HCT116 (cell line): ENCODE results near the gene GPLD1. TPM values are rescaled to one million over a fixed set of nuclear protein-coding genes. Genes with fewer than 3 reads are reported as not detected.

Source experiments
- ATAC-seq: fragments of 200-7000 bp; cut with Tn5 transposase; 2 replicates; pipeline ENCODE4 v1.9.1; 2020; ENCODE audit warnings: mild to moderate bottlenecking, moderate library complexity
- BruUV-seq: library from RNA; stranded (reverse); fragments of 400-500 nt; replicated peaks from 2 replicates; lab custom pipeline; 2021; lab: Mats Ljungman, UMichigan
- CTCF ChIA-PET: fragments of 300-600 bp; sonication (Branson Sonifier 250); formaldehyde crosslinking; loops from one replicate; lab custom pipeline; 2021; ENCODE audit warnings: antibody characterized with exemption; lab: Charles Lee
- POLR2A ChIA-PET: fragments of 300-600, 350-600 bp; sonication (Branson Sonifier 250); formaldehyde crosslinking; loops from one replicate; lab custom pipeline; 2021; ENCODE audit warnings: antibody characterized with exemption; lab: Charles Lee
- RAD21 ChIA-PET, 2 experiments: fragments of 300-600 bp; sonication (Branson Sonifier 250); formaldehyde crosslinking; loops; one replicate each; lab custom pipeline; 2023; ENCODE audit warnings: low total read pairs in 2 of 2; ENCODE audit not compliant: uncharacterized antibody in 2 of 2, unreplicated experiment in 2 of 2, low non-redundant PET in 1 of 2; lab: Charles Lee
- DNase-seq: peaks from one replicate; pipeline ENCODE4 v3.0.0-alpha.2; 2010; ENCODE audit warnings: low read depth, low spot score
- H2AFZ ChIP-seq: fragments of 200-600 bp; shearing (Covaris generic), sonication (generic); 2 replicates; pipeline ENCODE4 v1.6.1; 2017; ENCODE audit warnings: low read depth, mixed run types, mixed read lengths, antibody characterized with exemption, low read length; ENCODE audit not compliant: poor library complexity, severe bottlenecking
- H3K27ac ChIP-seq: 2 replicates; pipeline ENCODE4 v1.5.1; 2012; ENCODE audit warnings: low read depth, low read length
- H3K27me3 ChIP-seq: fragments of 200-600 bp; sonication (generic); 2 replicates; pipeline ENCODE4 v1.6.1; 2016; ENCODE audit warnings: mixed run types, low read length, mixed read lengths; ENCODE audit not compliant: insufficient read depth
- H3K36me3 ChIP-seq, 2 experiments: fragments of 200-500 bp in 1 of 2; fragments of 200-600 bp in 1 of 2; sonication (Bioruptor generic) in 1 of 2; sonication (generic) in 1 of 2; 2 replicates each; pipeline versions ENCODE4 v1.5.1 to v1.6.1; 2014 to 2016; ENCODE audit warnings: low read length in 2 of 2, inconsistent platforms in 1 of 2, mixed read lengths in 1 of 2, mixed run types in 1 of 2; ENCODE audit not compliant: insufficient read depth in 2 of 2, control insufficient read depth in 1 of 2
- H3K4me1 ChIP-seq, 2 experiments: fragments of 200-600 bp in 1 of 2; sonication (generic) in 1 of 2; 2 replicates each; pipeline versions ENCODE4 v1.5.1 to v1.6.1; 2012 to 2017; ENCODE audit warnings: low read length in 2 of 2, inconsistent platforms in 1 of 2, mild to moderate bottlenecking in 1 of 2, mixed read lengths in 1 of 2, mixed run types in 1 of 2, moderate library complexity in 1 of 2; ENCODE audit not compliant: insufficient read depth in 2 of 2, control insufficient read depth in 1 of 2
- H3K4me2 ChIP-seq: fragments of 200-600 bp; sonication (generic); 2 replicates; pipeline ENCODE4 v1.6.1; 2017; ENCODE audit warnings: mixed run types, low read length, mixed read lengths
- H3K4me3 ChIP-seq, 2 experiments: fragments of 200-600 bp in 1 of 2; sonication (generic) in 1 of 2; replicated peaks in 1 of 2; 2 replicates each; pipeline ENCODE4 v1.5.1; 2011 to 2016; ENCODE audit warnings: low read length in 2 of 2, control low read depth in 1 of 2, low read depth in 1 of 2, mild to moderate bottlenecking in 1 of 2, mixed read lengths in 1 of 2, mixed run types in 1 of 2
- H3K79me2 ChIP-seq: fragments of 200-600 bp; sonication (generic); 2 replicates; pipeline ENCODE4 v1.6.1; 2017; ENCODE audit warnings: mild to moderate bottlenecking, mixed run types, low read length, moderate library complexity, mixed read lengths; ENCODE audit not compliant: insufficient read depth
- H3K9ac ChIP-seq: fragments of 200-600 bp; sonication (generic); 2 replicates; pipeline ENCODE4 v1.6.1; 2016; ENCODE audit warnings: low read length, mixed read lengths
- H3K9me2 ChIP-seq: fragments of 200-600 bp; sonication (generic), shearing (Covaris generic); 2 replicates; pipeline ENCODE4 v1.6.1; 2017; ENCODE audit warnings: mixed run types, mild to moderate bottlenecking, moderate library complexity; ENCODE audit not compliant: insufficient read depth
- H3K9me3 ChIP-seq, 2 experiments: fragments of 200-500 bp in 1 of 2; fragments of 200-600 bp in 1 of 2; sonication (Bioruptor generic) in 1 of 2; sonication (generic) in 1 of 2; 2 replicates each; pipeline ENCODE4 v1.6.1; 2014 to 2017; ENCODE audit warnings: low read length in 2 of 2, mixed read lengths in 2 of 2, inconsistent platforms in 1 of 2, low read depth in 1 of 2, mild to moderate bottlenecking in 1 of 2, mixed run types in 1 of 2, moderate library complexity in 1 of 2; ENCODE audit not compliant: control insufficient read depth in 1 of 2, insufficient read depth in 1 of 2
- H4K20me1 ChIP-seq: fragments of 200-600 bp; sonication (generic), shearing (Covaris generic); 2 replicates; pipeline ENCODE4 v1.6.1; 2017; ENCODE audit warnings: mixed run types, mild to moderate bottlenecking, moderate library complexity; ENCODE audit not compliant: insufficient read depth
- JUND ChIP-seq: IDR thresholded peaks from 2 replicates; pipeline ENCODE4 v1.6.1; 2012
- POLR2A ChIP-seq: IDR thresholded peaks from 2 replicates; pipeline ENCODE4 v1.7.0; 2011; ENCODE audit warnings: borderline replicate concordance; ENCODE audit not compliant: insufficient read depth, insufficient read length; ENCODE audit errors: extremely low read depth
- POLR2AphosphoS5 ChIP-seq: IDR thresholded peaks from 2 replicates; pipeline ENCODE4 v1.6.1; 2011; ENCODE audit warnings: mild to moderate bottlenecking, low read depth, low read length, moderate library complexity
- RAD21 ChIP-seq: IDR thresholded peaks from 2 replicates; pipeline ENCODE4 v1.6.1; 2012; ENCODE audit warnings: low read depth, mild to moderate bottlenecking
- SRF ChIP-seq: IDR thresholded peaks from 2 replicates; pipeline ENCODE4 v1.6.1; 2012; ENCODE audit warnings: low read depth
- TCF7L2 ChIP-seq: IDR thresholded peaks from 2 replicates; pipeline ENCODE4 v1.7.0; 2011; ENCODE audit warnings: borderline replicate concordance, inconsistent platforms; ENCODE audit not compliant: insufficient read depth, insufficient read length; ENCODE audit errors: extremely low read depth
- ZNF274 ChIP-seq: fragments of 200-500 bp; sonication (Bioruptor generic); IDR thresholded peaks from 2 replicates; pipeline ENCODE4 v1.6.1; 2014; ENCODE audit warnings: mild to moderate bottlenecking, low read depth, low read length, inconsistent platforms
- intact Hi-C: fragments of 100-400 bp; cut with micrococcal nuclease; formaldehyde crosslinking; loops from 2 replicates; pipeline ENCODE4 v1.10.0; 2022
- total RNA-seq: library from RNA; stranded (reverse); gene quantifications from one replicate; pipeline ENCODE4 v1.2.1, GENCODE V29; 2021; ENCODE audit not compliant: unreplicated experiment
- TF ChIP-seq, protein P1 (sequence below): IDR thresholded peaks from 2 replicates; pipeline ENCODE4 v1.6.1; 2012
- TF ChIP-seq, protein P2 (sequence below): IDR thresholded peaks from 2 replicates; pipeline ENCODE4 v1.6.1; 2012
- TF ChIP-seq, protein P3 (sequence below): IDR thresholded peaks from 2 replicates; pipeline ENCODE4 v1.6.1; 2011; ENCODE audit warnings: mild to moderate bottlenecking, low read length, moderate library complexity; ENCODE audit not compliant: insufficient replicate concordance; ENCODE audit errors: extremely low read depth
- TF ChIP-seq, protein P4 (sequence below): IDR thresholded peaks from 2 replicates; pipeline ENCODE4 v1.6.1; 2012; ENCODE audit warnings: low read depth

GPLD1 gene
- total RNA-seq, 1 experiment from 2014 or later: 2.1 TPM

DNA sequence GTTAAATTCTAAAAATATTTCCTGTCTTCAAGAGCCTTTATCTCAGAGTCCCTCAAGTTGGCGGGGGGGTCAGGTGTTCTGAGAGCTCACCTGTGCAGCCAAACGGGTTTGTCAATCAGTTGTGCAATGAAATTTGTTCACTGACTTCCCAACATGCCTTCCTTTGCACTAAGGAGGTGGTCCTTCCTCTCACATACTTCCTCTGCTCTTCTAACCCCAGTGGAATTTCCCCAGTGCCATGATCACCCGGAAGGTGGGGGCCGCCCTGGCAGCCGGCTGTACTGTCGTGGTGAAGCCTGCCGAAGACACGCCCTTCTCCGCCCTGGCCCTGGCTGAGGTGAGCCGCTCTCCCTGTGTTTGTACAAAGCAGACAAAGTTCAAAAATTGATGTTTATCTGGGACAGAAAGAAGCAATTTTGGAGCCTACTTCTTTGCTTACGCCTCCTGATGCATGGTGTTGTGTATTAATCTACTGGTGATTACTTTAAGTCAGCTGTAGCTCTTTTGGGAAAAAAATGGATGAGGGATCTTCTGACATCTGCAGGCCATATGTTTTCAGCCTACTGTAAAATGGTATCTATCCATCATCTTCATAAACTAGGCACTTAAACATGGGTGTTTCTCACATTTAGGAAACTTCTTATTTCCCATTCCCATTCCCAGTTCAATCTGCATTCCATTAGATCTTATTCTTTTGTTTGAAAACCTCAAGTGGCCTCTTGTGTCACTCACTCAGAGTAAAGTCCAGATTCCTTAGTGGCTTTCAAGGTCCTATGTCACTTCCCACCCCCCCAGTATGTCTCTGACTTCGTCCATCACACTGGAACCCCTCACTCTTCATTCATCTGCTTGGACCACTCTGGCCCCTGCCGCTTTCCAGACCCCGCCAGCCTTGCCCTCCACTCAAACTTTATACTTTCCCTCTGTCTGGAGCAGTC lies 15.5 kb upstream of the GPLD1 start:
- H2AFZ ChIP-seq: no peak overlapping the region
- no TSS peak for BruUV-seq
- H3K9me2 ChIP-seq: no peaks in the 10 kb centered on the region
- no peak for ATAC-seq
- H3K36me3 ChIP-seq: no peaks in the 10 kb centered on the region
- no peak overlapping the region for H3K4me3 ChIP-seq
- no peak overlapping the region for H3K4me2 ChIP-seq
- no peaks in the 10 kb centered on the region; a peak in 1 of 4 replicates for H3K4me1 ChIP-seq
- ChIA-PET RAD21 (no interaction called here), POLR2A (no interaction called here)
- DNase-seq: no peak
- no peaks in the 10 kb centered on the region for H4K20me1 ChIP-seq
- H3K27me3 ChIP-seq: no peaks in the 10 kb centered on the region
- no peaks in the 10 kb centered on the region for H3K9me3 ChIP-seq
- intact Hi-C loops: no loop called here
- no peaks in the 10 kb centered on the region for H3K79me2 ChIP-seq
- H3K27ac ChIP-seq: no peak overlapping the region
- no peak for TF ChIP-seq ZNF274
- no peak for TF ChIP-seq POLR2AphosphoS5
- TF ChIP-seq, all 23 proteins: peak for 0
- CTCF ChIA-PET: no interaction called here
- H3K9ac ChIP-seq: no peak overlapping the region

DNA sequence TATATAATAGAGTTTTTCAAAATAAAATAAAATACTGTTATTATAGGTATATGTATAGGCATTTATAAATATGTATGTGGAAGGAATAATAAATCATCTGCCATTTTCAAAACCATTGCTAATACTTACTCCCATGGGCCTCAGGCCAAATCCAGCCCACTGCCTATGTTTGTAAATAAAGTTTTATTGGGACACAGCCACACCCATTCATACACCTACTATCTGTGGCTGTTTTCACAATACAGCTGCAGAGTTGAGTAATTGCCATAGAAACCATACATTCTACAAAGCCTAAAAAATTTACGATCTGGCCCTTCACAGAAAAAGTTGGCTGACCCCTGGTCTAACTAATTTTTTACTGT lies 14.9 kb upstream of the GPLD1 start:
- CTCF ChIA-PET: no interaction called here
- H3K27ac ChIP-seq: no peak overlapping the region
- no peak overlapping the region for H2AFZ ChIP-seq
- ATAC-seq (no peak), DNase-seq (no peak)
- BruUV-seq: no TSS peak
- H3K27me3 ChIP-seq: no peaks in the 10 kb centered on the region
- RAD21 ChIA-PET: no interaction called here
- H3K9me2 ChIP-seq: no peaks in the 10 kb centered on the region
- no peaks in the 10 kb centered on the region; a peak in 1 of 4 replicates for H3K4me1 ChIP-seq
- no peaks in the 10 kb centered on the region for H3K79me2 ChIP-seq
- no peaks in the 10 kb centered on the region for H3K9me3 ChIP-seq
- intact Hi-C loops: no loop called here
- no peak overlapping the region for H3K9ac ChIP-seq
- POLR2A ChIA-PET: no interaction called here
- H4K20me1 ChIP-seq: no peaks in the 10 kb centered on the region
- H3K4me3 ChIP-seq: no peak overlapping the region
- H3K4me2 ChIP-seq: no peak overlapping the region
- no peaks in the 10 kb centered on the region for H3K36me3 ChIP-seq
- TF ChIP-seq TCF7L2 (no peak), POLR2A (no peak), JUND (no peak), SRF (no peak), RAD21 (no peak), POLR2AphosphoS5 (no peak)
- TF ChIP-seq, protein P1, sequence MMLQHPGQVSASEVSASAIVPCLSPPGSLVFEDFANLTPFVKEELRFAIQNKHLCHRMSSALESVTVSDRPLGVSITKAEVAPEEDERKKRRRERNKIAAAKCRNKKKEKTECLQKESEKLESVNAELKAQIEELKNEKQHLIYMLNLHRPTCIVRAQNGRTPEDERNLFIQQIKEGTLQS: no peak
- TF ChIP-seq, protein P2, sequence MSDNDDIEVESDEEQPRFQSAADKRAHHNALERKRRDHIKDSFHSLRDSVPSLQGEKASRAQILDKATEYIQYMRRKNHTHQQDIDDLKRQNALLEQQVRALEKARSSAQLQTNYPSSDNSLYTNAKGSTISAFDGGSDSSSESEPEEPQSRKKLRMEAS: no peak
- TF ChIP-seq, protein P3, sequence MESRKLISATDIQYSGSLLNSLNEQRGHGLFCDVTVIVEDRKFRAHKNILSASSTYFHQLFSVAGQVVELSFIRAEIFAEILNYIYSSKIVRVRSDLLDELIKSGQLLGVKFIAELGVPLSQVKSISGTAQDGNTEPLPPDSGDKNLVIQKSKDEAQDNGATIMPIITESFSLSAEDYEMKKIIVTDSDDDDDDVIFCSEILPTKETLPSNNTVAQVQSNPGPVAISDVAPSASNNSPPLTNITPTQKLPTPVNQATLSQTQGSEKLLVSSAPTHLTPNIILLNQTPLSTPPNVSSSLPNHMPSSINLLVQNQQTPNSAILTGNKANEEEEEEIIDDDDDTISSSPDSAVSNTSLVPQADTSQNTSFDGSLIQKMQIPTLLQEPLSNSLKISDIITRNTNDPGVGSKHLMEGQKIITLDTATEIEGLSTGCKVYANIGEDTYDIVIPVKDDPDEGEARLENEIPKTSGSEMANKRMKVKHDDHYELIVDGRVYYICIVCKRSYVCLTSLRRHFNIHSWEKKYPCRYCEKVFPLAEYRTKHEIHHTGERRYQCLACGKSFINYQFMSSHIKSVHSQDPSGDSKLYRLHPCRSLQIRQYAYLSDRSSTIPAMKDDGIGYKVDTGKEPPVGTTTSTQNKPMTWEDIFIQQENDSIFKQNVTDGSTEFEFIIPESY: no peak
- TF ChIP-seq, protein P4, sequence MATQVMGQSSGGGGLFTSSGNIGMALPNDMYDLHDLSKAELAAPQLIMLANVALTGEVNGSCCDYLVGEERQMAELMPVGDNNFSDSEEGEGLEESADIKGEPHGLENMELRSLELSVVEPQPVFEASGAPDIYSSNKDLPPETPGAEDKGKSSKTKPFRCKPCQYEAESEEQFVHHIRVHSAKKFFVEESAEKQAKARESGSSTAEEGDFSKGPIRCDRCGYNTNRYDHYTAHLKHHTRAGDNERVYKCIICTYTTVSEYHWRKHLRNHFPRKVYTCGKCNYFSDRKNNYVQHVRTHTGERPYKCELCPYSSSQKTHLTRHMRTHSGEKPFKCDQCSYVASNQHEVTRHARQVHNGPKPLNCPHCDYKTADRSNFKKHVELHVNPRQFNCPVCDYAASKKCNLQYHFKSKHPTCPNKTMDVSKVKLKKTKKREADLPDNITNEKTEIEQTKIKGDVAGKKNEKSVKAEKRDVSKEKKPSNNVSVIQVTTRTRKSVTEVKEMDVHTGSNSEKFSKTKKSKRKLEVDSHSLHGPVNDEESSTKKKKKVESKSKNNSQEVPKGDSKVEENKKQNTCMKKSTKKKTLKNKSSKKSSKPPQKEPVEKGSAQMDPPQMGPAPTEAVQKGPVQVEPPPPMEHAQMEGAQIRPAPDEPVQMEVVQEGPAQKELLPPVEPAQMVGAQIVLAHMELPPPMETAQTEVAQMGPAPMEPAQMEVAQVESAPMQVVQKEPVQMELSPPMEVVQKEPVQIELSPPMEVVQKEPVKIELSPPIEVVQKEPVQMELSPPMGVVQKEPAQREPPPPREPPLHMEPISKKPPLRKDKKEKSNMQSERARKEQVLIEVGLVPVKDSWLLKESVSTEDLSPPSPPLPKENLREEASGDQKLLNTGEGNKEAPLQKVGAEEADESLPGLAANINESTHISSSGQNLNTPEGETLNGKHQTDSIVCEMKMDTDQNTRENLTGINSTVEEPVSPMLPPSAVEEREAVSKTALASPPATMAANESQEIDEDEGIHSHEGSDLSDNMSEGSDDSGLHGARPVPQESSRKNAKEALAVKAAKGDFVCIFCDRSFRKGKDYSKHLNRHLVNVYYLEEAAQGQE: no peak
